Bronchial epithelial cell (primary cell): ENCODE data around the gene ADCY7. TPM values are rescaled to one million over a fixed set of nuclear protein-coding genes. Genes with fewer than 3 reads are reported as not detected.

ENCODE experiments used
- DNase-seq: peaks from one replicate; pipeline ENCODE4 v3.0.0-alpha.2; 2010; ENCODE audit warnings: low read depth
- FAIRE-seq: peaks from 2 replicates; lab custom pipeline; 2011; peaks lifted over from hg19 to GRCh38; lab: Jason Lieb, UNC
- H3K27me3 ChIP-seq: 2 replicates; pipeline ENCODE4 v1.5.1; 2011; ENCODE audit warnings: low read length; ENCODE audit not compliant: control insufficient read depth, insufficient read depth
- H3K36me3 ChIP-seq: 2 replicates; pipeline ENCODE4 v1.5.1; 2011; ENCODE audit warnings: low read length; ENCODE audit not compliant: control insufficient read depth, insufficient read depth
- H3K4me3 ChIP-seq: 2 replicates; pipeline ENCODE4 v1.5.1; 2011; ENCODE audit warnings: mild to moderate bottlenecking, low read depth, low read length, control low read depth
- total RNA-seq: library from RNA; depleted of rRNA; stranded (reverse); fragments of >200 nt; gene quantifications from 2 replicates; pipeline ENCODE4 v1.2.1, GENCODE V29; 2014
- TF ChIP-seq, protein P1 (sequence below): IDR thresholded peaks from 2 replicates; pipeline ENCODE4 v1.5.1; 2011; ENCODE audit warnings: mild to moderate bottlenecking, moderate library complexity, low read length, control low read depth, inconsistent platforms; ENCODE audit not compliant: insufficient read depth, severe bottlenecking

Gene ADCY7
- total RNA-seq, 1 donor from 2014 or later: 29.2 TPM

DNA sequence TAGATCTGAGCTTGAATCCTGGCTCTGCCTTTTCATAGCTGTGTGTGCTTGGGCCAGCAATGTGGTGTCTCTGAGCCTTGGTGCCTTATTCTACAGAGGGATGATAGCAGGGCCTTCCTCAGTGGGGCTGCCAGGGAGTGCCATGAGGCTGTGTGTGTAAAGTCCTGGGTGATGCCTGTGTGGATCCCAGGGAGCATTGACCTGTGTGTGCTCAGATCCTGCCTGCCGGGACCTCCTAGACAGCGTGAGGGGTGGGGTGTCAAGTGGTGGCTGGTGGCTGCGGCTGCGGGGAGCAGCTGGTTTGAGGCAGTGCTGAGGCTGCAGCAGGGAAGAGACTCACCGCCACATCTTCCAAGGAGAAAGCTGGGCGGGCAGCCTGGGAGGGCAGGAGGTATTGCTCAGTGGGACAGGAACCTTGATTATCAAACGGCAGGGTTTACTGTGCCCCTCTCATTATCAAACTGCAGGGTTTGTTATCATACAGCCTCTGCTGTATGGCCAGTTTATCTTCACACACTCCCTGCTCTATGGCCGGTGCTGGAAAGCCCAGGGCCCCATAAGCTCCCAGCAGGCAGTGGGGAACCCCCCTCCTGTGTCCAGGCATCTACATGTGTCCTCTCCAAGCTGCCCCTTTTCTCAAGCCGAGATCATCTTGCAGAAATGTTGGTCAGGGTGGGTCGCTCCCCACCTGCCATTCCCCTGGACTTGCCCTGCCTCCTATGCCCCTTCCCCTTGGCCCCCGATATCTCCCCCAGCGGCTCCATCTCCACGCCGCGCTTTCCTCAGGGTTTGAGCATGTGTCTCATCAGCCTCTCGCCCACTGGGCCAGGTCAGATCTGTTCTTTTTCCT lies 3.1 kb upstream of the ADCY7 start:
- no peak overlapping the region for H3K4me3 ChIP-seq
- TF ChIP-seq, protein P1, sequence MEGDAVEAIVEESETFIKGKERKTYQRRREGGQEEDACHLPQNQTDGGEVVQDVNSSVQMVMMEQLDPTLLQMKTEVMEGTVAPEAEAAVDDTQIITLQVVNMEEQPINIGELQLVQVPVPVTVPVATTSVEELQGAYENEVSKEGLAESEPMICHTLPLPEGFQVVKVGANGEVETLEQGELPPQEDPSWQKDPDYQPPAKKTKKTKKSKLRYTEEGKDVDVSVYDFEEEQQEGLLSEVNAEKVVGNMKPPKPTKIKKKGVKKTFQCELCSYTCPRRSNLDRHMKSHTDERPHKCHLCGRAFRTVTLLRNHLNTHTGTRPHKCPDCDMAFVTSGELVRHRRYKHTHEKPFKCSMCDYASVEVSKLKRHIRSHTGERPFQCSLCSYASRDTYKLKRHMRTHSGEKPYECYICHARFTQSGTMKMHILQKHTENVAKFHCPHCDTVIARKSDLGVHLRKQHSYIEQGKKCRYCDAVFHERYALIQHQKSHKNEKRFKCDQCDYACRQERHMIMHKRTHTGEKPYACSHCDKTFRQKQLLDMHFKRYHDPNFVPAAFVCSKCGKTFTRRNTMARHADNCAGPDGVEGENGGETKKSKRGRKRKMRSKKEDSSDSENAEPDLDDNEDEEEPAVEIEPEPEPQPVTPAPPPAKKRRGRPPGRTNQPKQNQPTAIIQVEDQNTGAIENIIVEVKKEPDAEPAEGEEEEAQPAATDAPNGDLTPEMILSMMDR: no peak
- no peaks in the 10 kb centered on the region for H3K36me3 ChIP-seq
- peaks cover 2% of the 10 kb centered on the region for H3K27me3 ChIP-seq
- FAIRE-seq: no peak
- no peak for DNase-seq

DNA sequence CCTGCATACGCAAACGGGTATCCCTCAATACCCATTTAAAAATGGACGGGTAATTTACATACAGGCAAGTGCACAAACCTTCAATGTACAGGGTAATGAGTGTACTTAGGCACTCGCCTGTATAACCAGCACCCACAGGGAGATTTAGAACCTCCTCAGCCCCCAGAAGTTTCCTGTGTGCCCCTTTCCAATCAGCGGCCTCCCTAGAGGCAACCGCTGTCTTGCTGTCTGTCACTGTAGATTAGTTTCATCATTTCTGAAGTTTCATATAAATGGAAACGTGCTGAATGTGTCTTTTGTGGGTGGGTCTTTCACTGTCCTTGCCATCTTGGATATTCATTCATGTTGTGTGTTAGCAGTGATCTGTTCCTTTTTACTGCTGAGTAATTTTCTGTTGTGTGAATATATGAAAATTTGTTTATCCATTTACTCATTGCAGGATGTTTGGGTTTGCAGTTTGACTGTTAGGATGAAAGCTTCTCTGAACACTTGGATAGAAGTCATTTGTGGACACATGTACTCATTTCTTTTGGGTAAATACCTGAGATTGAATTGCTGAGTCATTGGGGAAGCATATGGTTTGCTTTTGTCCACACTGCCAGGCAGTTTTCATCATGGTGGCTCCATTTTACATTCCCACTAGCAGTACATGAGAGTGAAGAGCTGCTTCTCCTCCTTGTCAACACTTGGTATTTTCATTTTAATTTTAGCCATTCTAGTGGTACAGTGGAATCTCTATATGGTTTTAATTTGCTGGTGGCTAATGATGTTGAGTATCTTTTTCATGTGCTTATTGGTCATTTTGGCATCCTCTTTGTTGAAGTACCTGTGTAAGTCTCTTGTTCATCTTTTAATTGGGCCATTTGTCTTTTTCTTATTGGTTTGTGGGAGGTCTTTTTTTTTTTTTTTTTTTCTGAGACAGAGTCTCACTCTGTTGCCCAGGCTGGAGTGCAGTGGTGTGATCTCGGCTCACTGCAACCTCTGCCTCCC lies 2.1 kb upstream of the ADCY7 start:
- DNase-seq (peak; percentile 65), FAIRE-seq (no peak)

DNA sequence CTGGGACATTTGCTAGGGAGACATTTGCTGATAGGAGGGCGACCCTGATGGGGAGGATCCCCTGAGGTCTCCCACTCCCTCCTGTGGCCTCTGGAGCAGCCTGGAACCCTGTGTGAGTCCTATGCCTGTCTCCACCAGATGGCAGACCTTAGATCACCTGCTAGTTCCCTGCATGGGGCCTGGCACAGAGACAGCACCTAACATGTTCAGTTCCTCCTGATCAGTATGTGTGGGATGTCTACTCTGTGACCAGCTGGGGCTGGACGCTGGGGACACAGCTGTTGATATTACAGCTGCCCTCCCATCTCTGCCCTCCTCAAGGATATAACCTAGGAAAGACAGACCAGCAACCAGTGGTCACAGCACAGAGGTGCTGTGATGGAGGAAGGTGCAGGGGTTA lies 1.1 kb upstream of the ADCY7 start:
- TF ChIP-seq, protein P1: peak; percentile 49
- Histone ChIP-seq H3K36me3 (no peaks in the 10 kb centered on the region), H3K4me3 (no peak overlapping the region), H3K27me3 (peaks cover under 1% of the 10 kb centered on the region)
- peak; percentile 23 for DNase-seq
- no peak for FAIRE-seq

More for the DNA sequence above, 2.1 kb upstream of the ADCY7 start:
- Histone ChIP-seq H3K27me3 (peaks cover 2% of the 10 kb centered on the region), H3K36me3 (no peaks in the 10 kb centered on the region), H3K4me3 (no peak overlapping the region)
- TF ChIP-seq, protein P1: no peak

DNA sequence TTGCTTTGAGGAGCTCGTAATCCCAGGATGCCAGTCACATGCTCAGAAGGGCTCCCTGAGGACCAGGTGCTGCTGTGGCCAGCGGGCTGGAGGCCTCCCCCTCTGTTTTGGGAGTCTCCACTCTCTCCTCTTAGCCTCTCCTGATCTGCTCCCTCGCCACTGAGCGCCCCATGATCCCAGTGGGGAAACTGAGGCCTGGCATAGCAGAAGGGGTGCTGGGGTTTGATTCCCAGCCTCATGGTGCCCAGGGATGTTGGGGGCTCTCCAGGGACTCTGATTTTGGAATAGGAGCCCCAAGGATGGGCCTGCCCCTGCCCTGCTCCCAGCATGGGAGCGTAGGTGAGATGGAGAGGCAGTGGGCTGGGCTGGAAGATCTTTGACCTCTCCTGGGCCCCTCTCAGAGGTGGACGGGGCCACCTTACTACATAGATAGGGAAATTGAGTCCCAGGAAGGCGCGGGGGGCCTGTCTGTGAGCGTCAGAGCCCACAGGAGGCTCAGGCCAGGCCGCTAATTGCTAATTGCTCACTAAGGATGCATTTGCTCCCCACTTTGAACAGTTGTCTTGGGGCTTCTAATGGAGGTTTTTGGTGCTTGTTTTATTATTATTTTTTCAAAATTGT lies 525 bp upstream of the ADCY7 start:
- no peak overlapping the region for H3K4me3 ChIP-seq
- no peaks in the 10 kb centered on the region for H3K27me3 ChIP-seq
- DNase-seq: no peak
- TF ChIP-seq, protein P1: no peak
- H3K36me3 ChIP-seq: no peaks in the 10 kb centered on the region
- no peak for FAIRE-seq

DNA sequence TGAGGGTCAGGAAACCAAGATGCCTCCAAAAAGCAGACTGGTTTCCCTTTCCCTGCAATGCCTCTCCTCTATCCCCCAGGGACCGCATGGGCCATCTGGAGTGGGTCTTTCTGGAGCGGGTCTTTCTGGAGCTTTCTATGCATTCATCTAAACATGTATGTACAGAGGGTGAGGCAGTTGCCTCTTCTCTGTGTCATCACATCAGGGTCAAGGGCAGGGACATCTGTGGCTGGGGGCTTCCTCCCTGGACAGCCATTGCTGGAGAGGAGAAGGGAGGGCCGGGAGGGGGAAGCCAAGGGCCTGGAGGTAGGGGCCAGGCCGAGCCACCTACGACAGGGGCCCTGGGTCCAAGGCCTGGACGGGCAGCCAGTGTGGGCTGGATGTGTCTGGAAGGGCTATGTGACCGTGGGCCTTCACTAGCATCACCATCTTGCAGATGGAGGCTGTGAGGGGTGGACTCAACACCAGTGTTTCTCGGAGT lies 840 bp downstream of the ADCY7 start:
- Histone ChIP-seq H3K4me3 (no peak overlapping the region), H3K27me3 (no peaks in the 10 kb centered on the region), H3K36me3 (peaks cover 1% of the 10 kb centered on the region)
- FAIRE-seq (no peak), DNase-seq (no peak)
- TF ChIP-seq, protein P1: no peak
